AG09309 (cell line): ENCODE results near the gene SPNS2.

Experiments used
- DNase-seq: peaks from one replicate; pipeline ENCODE4 v3.0.0-alpha.2; 2010; ENCODE audit warnings: low read depth
- H3K4me3 ChIP-seq: 2 replicates; pipeline ENCODE4 v1.5.1; 2011; ENCODE audit warnings: mild to moderate bottlenecking, low read depth, low read length, moderate library complexity; ENCODE audit not compliant: control insufficient read depth
- CTCF ChIP-seq: IDR thresholded peaks from 2 replicates; pipeline ENCODE4 v1.5.1; 2011; ENCODE audit warnings: mild to moderate bottlenecking, low read depth, low read length, inconsistent platforms; ENCODE audit not compliant: insufficient read depth, control insufficient read depth; ENCODE audit errors: missing control alignments

SPNS2 gene

GRCh38 chr17:4475001-4475400 is 23.7 kb upstream of the SPNS2 start:
- no peak for TF ChIP-seq CTCF
- DNase-seq = no peak
- no peak overlapping the region for H3K4me3 ChIP-seq

- TF ChIP-seq CTCF = no peak
- no peak overlapping the region for H3K4me3 ChIP-seq
- no peak for DNase-seq
These were observed 23.2 kb upstream of the SPNS2 start for GRCh38 chr17:4475463-4475862.

- no peak for DNase-seq
- no peak for TF ChIP-seq CTCF
- H3K4me3 ChIP-seq = no peak overlapping the region
These were observed 22.7 kb upstream of the SPNS2 start for GRCh38 chr17:4476017-4476416.

- no peak for TF ChIP-seq CTCF
- H3K4me3 ChIP-seq = no peak overlapping the region
- DNase-seq = no peak
These were observed 22.1 kb upstream of the SPNS2 start for GRCh38 chr17:4476511-4477070.

GRCh38 chr17:4477255-4477791 is 21.4 kb upstream of the SPNS2 start:
- DNase-seq = no peak
- no peak for TF ChIP-seq CTCF

GRCh38 chr17:4478318-4478830 is 20.3 kb upstream of the SPNS2 start:
- TF ChIP-seq CTCF = no peak
- no peak for DNase-seq
- no peak overlapping the region for H3K4me3 ChIP-seq

More at GRCh38 chr17:4477255-4477791, 21.4 kb upstream of the SPNS2 start:
- no peak overlapping the region for H3K4me3 ChIP-seq

- DNase-seq = no peak
- H3K4me3 ChIP-seq = no peak overlapping the region
- no peak for TF ChIP-seq CTCF
These were observed 19.2 kb upstream of the SPNS2 start for GRCh38 chr17:4479340-4479981.
